Measurements from ENCODE around the gene WT1.

WT1 gene

DNA sequence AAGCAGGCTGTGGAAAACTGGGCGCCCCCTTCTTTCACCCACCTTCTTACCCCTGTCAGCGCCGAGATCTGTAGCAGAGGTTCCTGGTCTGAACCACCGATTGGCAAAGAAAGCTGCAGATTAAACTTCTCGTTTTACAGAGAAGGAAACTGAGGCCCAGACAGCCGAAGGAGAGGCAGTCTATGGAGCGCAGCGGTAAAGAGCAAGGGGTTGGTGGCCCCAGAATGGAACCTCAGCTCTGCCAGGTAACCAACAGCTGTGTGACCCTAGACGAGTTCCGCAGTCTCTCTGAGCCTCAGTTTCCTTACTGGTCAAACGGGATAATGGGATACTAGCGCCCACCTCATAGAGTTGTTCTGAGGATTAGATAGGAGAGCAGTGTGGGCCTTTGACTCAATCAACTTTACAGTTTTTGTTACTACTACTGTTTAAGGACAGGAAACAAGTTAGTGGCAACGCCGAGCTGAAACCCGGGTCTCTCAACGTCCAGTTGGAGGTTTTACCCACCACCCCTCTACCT lies 3.1 kb upstream of the WT1 start:
- DNase-seq: no peak

DNA sequence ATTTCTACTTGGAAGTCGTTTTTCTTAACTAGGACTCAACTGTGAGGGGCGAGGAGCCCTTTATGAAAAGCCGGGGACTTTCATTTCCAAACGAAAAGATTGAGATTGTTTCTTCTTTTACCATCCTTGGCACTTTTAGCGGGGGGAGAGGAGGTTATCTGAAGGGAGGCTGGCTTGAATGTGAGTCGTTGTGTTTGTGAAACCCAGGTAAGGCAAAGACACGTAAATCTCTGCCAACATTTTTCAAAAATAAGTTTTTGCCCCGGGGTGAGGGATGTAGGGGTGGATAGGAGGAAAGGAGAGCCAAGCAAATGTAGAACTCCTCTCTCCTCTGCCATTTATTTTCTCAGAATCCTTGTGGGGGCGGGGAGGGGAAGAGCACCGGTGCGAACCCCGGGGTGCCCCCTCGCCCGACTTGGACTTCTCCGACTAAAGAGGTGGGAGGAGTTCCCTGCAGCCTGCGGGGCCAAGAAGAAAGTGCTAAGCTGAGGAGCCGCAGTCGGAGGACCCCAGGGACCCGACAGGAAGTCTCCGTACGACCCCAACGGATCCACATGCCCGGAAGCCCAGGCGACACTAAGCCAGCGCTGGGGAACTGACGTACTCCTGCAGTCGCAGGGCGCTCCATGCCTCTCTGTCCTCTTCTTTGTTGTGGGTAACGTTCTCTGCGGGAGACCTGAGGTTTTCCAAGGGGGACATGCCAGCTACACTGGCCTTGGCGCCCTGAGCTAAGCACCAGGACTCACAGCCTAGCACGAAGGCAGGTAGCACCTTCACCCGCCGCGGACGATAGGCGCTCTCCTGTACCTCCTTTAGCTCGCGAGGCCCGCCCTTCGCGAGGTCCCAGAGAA lies 2.4 kb upstream of the WT1 start:
- no peak for DNase-seq

DNA sequence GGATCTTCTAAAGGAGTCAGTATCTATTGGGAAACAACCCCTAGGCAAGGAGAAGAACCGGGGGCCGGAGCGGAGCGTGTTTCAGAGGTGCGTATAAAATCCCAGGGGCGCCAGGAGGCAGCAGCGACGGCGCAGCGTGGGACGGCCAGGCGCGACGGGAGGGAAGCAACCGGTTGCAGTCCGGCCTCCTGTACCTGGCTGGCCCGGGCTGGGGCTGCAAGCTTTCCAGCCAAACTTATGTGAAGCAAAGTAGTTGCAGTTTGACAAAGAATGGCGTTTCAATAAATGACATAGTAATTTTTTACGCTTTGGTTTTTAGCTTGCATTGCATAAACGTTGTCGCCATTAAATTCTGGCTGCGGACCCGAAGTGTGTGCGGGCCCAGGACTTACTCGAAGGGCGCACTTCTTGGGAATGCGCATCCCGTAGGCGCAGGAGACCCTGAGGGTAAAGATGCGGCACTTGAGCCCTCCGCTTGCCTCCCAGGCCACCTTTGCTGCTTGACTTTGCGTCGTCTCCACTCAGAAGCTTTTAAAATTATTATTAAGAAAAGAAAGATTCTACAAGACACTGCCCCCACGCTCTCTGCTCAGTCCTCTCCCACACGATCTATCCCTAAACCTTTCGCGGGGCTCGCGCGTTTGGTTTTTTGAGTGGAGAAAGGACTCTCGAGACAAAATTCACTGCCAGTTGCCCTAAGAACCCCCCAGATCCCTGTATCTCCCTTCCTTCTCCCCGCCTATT lies 1.6 kb upstream of the WT1 start:
- no peak for DNase-seq

DNA sequence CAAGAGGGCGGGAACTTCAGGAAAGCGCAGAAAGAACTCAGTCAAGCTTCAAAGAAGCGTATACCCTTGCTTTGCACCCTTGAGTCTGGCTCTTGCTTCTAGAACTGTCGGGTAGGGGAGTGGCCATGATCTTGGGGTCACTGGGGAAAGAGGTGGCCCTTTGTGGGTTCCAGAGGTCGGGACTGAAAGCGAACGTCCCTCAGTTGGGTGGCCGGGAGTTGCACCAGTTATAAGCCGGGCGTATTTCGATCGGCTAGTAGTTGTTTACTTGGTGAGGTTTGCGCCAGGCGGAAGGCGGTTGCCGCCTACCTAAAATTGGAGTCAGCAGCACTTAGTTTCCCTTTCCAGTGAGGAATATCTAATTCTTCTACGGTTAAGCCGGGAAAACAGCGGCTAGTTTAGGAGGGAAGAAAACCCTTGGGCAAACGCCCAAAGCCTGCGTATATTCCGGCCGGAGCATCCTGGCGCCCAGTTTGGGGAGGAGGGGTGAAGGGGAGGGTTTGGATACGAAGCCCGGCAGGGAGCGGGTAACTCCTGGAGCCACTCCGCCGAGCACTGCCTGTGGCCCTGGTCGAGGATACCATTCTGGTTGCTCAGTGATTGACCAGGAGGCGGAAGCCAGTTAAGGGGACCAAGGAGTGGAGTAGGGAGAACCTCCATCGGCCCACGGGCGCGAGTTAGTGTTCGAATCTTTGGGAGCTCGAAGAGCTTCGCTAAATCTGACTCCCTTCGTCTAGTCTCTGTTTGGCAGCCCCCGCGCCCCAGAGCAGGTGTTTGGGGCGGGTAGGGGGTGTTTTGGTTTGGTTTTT lies 807 bp upstream of the WT1 start:
- DNase-seq: no peak

DNA sequence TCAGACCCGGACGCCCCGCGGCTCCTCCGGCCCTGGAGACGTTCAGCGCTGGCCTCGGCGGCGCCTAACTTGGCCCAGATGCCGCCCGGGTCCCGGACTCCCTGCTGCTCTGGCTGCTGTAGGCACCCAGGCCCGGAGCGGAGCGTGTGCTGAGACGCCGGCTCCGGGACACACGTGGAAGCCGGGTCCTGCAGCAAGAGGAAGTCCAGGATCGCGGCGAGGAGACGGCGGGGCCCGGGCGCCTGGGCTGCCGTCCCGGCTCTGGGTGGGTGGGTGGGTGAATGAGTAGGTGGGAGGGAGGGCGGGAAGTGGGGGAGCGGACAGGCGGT lies 223 bp downstream of the WT1 start:
- DNase-seq: no peak

DNA sequence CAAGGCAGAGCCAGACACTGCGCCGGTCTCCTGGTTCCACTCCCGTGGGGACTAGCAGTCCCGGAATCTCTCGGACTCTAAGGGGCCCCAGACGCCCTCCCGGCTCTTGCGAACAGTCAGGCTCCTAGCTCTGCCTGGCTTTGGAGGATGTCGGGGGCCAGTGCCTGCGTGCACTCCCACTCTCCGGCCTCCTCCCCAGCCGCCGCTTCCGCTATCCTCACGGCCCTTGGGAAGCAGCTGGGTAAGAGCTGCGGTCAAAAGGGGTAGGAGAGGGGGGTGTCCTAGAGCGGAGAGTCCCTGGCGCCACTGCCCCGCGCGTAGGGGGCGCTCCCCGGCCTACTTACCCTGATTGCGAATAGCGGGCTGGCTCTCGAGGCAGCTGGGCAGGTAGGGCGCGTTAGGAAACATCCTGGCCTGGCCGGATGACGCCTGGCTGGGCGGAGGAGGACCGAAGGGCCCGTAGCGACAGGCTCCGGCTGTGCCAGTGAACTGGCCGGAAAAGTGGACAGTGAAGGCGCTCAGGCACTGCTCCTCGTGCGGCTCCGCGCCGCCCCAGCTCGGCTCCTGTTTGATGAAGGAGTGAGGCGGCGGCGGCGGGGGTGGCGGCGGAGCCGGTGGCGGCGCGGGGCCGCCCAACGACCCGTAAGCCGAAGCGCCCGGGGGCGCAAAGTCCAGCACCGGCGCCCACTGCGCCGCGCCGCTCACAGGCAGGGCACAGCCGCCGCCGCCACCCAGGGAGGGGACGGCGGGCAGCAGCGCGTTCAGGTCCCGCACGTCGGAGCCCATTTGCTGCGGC lies 785 bp downstream of the WT1 start:
- no peak for DNase-seq

DNA sequence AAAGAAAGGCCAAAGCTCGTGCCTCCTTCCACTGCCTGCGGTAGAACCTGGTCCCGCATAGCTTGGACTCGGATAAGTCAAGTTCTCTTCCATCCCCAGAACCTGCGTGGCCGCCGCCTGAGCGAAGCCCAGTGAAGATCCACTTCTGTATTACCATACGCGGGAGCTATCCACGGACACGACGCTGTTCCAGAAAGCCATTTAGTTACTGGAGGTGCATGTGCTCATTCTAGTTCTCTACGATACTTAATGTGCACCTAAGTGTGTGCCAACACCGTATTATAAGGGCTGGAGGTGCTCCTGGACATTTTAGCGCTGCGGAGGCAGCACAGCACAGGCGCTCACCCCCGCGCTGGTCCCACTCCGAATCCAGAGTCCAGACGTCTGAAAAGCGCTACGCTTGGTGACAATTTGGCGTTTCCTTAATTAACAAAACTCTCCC lies 1.4 kb downstream of the WT1 start:
- DNase-seq: no peak

DNA sequence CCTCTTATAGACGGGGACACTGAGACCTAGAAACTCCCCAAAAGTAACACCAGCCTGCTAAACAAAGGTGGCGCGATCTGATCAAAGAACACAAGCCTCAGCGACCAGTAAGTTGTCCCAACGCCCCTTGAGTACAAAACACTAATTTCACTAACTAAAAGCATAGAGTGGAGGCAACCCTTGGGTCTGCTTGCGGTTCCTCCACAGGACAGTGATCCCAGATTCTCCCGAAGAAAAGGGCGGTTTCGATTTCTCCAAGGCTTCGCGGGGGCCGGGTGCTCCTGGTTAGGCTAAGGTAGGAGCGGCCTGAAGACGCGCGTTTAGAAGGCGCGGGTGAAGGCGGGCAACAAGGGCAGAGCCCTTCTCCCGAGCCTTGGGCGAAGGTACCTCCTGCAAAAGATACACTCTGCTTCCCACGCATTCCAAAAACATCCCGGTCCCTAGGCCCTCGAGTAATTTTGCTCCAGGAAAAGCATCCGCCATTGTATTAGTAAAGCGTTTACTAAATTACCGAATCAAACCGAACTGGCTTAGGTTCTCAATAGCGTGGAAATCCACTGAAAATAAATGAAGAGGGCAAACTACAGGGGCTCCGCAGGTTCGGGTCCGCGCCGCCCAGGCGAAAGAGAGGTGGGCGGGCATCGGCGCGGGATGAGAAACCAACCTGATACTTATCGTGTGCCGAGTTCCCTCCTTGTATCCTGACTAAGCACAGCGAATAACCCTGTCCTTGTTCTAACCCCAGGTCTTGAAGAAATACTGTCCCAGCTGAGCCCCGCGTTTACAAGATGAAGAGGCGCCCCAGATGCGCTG lies 2.0 kb downstream of the WT1 start:
- no peak for DNase-seq

DNA sequence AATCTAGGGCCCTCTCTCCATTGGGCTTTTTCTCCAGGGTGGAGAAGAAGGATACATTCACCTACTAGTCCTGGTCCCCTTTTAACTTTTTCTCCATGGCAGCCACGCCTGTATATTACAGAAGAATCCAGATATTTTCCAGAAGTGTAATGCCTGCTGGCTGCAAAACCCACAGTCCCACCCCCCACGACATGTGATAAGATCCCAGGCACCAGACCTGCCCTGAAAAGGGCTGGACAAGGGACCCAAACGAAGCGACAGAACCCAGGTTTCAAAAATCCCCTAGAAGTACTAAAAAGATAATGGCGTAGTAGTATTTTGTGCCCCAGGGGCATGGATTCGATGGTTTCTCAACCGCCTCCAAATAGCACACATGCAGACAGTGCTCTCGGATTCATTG lies 2.8 kb downstream of the WT1 start:
- no peak for DNase-seq

DNA sequence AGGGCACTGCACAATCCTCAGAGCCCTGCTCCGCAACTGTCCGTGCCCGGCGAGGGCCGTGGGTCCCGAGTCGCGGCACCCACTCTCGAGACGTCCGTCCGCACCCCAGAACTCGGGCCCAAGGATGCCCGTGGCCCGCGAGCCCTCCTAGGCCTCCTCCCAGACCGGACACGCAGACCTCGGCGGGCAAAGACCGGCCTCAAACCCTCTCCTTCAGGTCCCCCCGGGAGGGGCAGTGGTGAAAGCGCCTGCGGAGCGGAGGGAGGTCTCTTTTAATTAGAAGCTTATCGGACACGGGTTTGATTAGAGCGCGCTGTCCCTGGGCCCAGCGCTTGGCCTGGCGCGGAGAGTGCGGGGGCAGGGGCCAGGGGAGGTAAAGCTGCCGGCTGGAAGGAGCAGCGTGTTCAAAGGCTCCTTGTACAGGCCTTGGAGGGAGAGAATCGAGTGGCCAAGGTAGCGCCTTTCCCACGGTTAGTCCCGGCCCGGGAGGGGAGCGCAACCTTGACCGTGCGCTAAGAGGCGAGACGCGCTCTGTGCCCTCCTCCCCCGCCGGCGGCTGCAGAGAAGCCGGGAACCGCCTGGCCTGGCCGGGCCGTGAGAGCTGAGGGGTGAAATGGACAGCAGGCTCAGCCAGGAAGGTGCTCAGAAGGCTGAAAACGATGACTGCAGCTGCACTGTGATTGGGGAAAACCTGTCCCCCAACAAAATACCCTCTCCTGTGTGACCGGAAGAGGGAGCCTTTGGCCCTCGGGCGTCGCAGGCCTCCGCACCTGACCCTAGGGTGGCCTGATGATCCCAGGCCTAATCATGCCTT lies 4.6 kb downstream of the WT1 start:
- DNase-seq: no peak

DNA sequence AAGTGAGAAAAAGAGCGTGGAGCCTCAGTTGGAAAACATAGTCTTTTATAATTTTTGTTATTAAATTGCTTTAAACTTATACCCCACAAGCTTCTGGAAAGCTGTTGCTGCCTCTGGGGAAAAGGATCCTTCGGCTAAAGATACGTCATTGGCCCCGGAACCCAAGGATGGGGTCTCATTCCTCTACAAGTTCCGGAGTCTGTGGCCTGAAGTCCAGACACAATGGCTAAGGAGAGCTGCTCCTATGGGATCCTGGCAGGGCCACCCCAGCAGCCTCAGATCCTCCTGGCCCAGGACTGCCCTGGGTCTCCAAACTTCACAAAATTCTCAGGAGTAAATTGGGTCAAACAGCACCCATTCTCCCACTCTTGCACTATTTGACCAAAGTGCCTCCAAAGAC lies 5.9 kb downstream of the WT1 start:
- no peak for DNase-seq

DNA sequence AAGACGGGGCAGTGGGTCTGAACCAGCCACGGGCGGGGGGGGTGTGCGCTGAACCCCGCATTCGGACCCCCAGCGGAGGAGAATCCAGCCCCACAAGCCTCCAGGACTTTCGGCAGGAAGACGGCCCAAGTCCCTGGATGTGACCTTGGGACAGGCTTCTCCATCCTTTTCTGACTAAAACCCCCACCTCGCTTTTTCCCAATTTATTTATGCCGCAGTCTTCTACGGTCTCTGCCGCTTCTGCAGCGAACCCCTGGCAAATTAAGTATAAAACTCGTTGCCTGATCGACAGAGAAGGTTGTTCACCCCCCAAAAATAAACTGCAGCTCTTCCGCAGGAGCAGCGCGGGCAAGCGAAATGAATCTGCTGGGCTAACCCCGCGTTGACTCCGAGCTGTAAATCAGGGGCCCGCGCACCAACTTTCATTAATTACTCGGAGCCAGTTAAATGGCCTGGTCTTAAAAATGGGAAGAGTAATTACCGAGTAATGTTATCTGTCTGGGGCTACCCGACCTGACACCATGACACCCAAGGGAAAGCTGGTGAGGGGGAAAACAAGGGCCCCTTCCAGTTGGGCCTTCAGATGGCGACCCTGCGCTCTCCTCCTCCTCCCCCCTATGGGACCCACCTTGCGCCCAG lies 6.6 kb downstream of the WT1 start:
- DNase-seq: no peak

DNA sequence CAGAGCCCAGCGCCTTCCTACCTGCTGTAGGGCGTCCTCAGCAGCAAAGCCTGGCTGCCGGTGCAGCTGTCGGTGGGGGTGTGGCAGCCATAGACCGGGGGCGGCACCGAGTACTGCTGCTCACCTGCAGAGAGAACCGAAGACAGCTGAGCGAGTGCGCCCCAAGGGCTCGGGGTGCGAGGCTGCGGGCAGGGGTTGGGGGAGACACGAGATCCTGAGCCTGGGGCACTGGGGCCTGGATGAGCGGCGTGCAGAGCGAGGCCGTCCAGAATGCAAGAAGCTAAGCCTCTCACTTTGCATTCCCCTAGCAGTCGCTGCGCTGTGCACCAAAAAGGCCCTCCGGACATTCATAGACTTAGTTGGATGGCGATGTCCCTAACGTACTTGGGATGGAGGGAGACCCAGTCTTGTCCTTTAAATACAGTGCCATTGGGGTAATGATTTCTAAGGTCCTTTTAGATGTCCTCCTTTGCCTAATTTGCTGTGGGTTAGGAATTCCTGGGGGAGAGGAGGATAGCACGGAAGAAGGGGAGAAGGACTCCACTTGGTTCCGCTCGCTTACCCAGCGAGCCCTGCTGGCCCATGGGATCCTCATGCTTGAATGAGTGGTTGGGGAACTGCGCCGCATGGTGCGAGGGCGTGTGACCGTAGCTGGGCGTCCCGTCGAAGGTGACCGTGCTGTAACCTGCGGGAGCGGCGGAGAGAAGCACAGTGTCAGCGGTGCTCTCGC lies 7.2 kb downstream of the WT1 start:
- no peak for DNase-seq

DNA sequence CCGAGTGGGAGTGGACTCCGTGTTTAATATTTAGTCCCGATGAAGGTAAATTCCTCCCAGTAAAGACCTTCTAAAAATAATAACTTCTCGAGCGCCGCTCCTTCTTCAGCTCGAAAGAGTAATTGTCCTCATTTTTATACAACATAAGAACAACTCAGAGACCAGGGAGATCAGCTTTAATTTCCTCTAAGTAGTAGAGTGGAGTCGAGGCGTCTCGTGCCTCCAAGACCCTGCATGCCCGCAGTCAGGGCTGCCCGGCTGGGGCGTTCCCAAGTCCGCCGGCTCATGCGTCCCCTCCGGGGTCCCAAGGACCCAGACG lies 7.8 kb downstream of the WT1 start:
- no peak for DNase-seq

DNA sequence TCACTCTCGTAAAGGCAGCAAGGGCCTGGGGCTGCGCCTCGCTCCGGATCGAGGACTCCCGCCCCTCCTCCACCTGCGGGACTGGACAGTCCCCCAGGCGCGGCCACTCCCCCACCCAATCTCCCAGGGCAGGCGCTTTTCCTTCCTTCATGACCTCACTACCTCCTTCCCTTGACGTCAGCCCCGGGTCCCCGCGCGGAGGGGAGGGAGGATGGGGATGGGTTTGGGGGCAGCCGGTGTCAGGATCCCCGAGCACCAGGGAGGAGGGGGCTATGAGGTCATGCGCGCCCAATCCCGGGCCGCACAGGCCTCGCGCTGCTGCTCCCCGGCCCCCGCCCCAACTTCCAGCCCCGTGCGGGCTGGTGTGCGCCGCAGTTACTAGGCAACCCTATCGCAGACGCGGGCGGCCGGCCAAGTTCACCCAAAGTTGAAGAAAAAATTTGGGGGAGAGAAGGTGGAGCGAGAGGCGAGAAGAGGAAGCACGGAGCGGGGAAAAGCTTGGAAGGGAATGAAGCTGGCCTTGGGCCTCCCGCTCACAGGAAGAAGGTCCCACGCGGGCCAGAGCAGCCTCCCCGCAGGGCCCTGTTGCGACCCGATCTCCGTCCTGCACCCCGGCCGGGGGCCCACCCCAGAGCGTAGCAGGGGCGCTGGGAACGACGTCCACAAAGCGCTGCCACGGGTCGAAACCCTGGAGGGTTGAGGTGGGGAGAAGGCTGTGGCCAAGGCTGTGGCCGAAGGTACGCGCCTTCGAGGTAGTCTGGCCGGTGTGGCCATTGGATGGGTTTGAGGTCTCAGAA lies 8.3 kb downstream of the WT1 start:
- DNase-seq: no peak

DNA sequence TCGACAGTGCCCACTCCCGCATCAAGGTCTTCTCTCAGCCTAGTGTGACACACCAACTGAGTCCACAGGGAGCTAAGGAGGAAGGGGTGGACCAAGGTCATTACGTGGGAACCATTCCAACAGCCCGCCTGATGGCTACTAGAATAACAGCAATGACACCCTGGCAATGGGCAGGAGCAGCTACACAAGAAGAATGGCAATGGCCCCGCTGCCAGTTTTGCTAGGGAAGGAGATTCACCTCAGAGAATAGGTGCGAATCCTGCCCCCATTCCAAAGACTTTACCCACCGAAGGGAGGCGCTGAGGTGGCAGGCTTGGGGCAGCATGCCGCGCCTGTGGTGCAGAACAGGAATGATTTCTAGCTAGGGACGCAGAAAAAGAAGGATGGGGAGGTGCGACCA lies 9.1 kb downstream of the WT1 start:
- no peak for DNase-seq

DNA sequence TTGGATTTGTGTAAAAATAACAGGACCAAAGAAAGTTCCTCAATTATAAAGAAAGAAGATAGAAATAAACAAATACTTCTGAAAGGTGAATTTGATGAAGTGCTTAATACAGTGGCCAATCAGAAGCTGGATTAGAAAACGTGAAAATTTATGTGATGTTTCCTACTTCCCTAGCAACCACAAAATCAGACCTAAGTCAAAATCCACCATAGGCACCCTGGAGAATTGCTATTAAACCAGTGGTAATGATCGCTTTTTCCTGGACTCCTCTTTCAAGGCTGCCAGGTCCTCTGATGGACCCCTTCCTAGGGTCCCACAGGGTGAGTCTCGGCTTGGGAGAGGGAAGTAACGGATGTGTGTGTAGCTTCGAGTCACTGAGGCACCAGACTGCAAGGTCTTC lies 9.6 kb downstream of the WT1 start:
- no peak for DNase-seq

DNA sequence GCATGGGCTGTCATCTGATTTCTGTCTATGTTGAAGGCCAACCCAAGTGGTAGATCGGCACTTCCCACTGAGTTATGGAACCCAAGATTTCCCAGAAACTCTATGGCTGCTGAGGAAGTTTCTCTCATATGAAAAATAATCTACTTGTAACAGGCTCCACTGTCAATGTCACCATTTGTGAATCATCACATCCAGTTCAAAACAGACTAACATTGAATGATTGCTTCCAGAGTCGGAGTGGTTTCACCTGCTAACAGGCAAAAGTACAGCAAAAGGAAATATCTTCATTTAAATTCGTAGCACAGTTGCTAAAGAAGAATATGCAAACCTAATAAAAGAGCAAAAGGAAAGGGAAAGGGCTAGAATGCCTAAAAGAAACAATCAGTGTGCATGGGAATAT lies 12.8 kb downstream of the WT1 start:
- no peak for DNase-seq

DNA sequence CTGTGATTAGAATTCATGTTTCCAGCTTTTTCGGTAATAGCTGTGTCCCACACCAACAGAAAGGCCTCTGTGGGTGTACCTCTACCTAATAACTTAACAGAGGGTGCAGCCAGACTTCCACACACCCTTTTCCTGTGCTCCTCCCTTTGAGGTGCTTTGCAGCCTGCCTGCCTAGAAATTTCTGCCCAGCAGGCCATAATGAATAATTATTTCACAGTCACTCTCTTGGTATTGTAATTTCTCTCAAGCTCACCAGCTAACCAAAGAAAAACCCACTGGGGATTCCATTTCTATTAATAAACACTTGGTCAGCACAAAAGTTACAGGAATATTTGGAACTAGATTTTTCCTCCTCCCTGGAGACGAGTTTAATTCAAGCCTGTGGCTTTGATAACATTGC lies 13.3 kb downstream of the WT1 start:
- DNase-seq: no peak
